Vagina (tissue), 2 donors: ENCODE results near the gene ENTPD1.

ENCODE experiments used
- POLR2A ChIP-seq, 2 donors: fragments of 450-650 bp; IDR thresholded peaks; one replicate each; pipeline ENCODE4 v1.6.1; 2017; ENCODE audit warnings: antibody characterized with exemption in 2 of 2, mild to moderate bottlenecking in 2 of 2, moderate library complexity in 2 of 2
- POLR2AphosphoS5 ChIP-seq, 2 donors: sonication (generic); formaldehyde crosslinking; IDR thresholded peaks; one replicate each; pipeline ENCODE4 v1.9.0; 2017; ENCODE audit warnings: antibody characterized with exemption in 2 of 2, mild to moderate bottlenecking in 2 of 2, low read depth in 1 of 2; ENCODE audit not compliant: insufficient read depth in 1 of 2
- TF ChIP-seq, protein P1 (sequence below), 3 experiments: fragments of 450-650 bp in 2 of 3; fragments of 200-600 bp in 1 of 3; sonication (generic) in 1 of 3; IDR thresholded peaks; one replicate each; pipeline ENCODE4 v1.5.1; 2017 to 2019; ENCODE audit warnings: antibody characterized with exemption in 3 of 3, mild to moderate bottlenecking in 2 of 3, moderate library complexity in 2 of 3

DNA sequence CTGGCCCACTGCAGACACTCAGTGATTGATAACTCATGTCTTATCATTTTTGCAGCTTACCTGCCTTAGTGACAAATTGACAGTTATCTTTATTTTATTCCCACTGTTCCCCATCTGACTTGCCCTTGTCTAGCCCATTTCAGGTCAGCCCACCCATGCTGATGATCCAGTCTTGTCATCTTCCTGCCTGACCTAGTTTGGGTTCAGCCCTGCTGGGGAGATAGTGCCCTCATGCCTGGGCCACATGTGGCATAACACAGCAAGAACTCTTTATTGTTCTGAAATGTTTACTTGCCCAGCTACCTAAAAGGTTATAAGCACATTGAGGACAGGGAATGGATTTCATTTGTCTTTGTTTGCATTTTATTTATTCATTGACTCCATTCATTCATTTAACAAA lies 75.6 kb downstream of the ENTPD1 start:
- TF ChIP-seq, protein P1, sequence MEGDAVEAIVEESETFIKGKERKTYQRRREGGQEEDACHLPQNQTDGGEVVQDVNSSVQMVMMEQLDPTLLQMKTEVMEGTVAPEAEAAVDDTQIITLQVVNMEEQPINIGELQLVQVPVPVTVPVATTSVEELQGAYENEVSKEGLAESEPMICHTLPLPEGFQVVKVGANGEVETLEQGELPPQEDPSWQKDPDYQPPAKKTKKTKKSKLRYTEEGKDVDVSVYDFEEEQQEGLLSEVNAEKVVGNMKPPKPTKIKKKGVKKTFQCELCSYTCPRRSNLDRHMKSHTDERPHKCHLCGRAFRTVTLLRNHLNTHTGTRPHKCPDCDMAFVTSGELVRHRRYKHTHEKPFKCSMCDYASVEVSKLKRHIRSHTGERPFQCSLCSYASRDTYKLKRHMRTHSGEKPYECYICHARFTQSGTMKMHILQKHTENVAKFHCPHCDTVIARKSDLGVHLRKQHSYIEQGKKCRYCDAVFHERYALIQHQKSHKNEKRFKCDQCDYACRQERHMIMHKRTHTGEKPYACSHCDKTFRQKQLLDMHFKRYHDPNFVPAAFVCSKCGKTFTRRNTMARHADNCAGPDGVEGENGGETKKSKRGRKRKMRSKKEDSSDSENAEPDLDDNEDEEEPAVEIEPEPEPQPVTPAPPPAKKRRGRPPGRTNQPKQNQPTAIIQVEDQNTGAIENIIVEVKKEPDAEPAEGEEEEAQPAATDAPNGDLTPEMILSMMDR (IDR thresholded peaks at IDR 0.05), result no peak
- TF ChIP-seq POLR2A (IDR thresholded peaks at IDR 0.05), result no peak
- no peak for TF ChIP-seq POLR2AphosphoS5 (IDR thresholded peaks at IDR 0.05; ENCODE audit: insufficient read depth in 1 of 2, low read depth in 1 of 2)
